Breast epithelium (tissue), 4 donors: Measurements from ENCODE around the gene SSR2. TPM values are rescaled to one million over a fixed set of nuclear protein-coding genes. Genes with fewer than 3 reads are reported as not detected.

ENCODE experiments used
- DNase-seq, 2 donors: peaks; one replicate each; pipeline ENCODE4 v3.0.0-alpha.2; 2019; ENCODE audit warnings: low spot score in 2 of 2
- H3K27ac ChIP-seq, 2 donors: fragments of 200-600 bp; sonication (generic) in 1 of 2; one replicate each; pipeline ENCODE4 v1.5.1; 2016 to 2019; ENCODE audit warnings: mild to moderate bottlenecking in 1 of 2
- H3K27me3 ChIP-seq, 2 donors: fragments of 200-600 bp; sonication (generic) in 1 of 2; one replicate each; pipeline versions ENCODE4 v1.5.1 to v1.6.0; 2017 to 2019; ENCODE audit warnings: control low read depth in 1 of 2, mild to moderate bottlenecking in 1 of 2
- H3K36me3 ChIP-seq: fragments of 200-600 bp; one replicate; pipeline ENCODE4 v1.5.1; 2019
- H3K4me1 ChIP-seq, 2 donors: fragments of 200-600 bp; sonication (generic); one replicate each; pipeline ENCODE4 v1.5.1; 2016 to 2019; ENCODE audit warnings: control low read depth in 1 of 2
- H3K4me3 ChIP-seq, 3 donors: fragments of 200-600 bp; sonication (generic); 1 replicate in 2 of 3; 2 replicates in 1 of 3; pipeline ENCODE4 v1.5.1; 2016 to 2019; ENCODE audit warnings: mild to moderate bottlenecking in 3 of 3, moderate library complexity in 2 of 3
- H3K9me3 ChIP-seq, 2 donors: fragments of 200-600 bp; sonication (generic) in 1 of 2; one replicate each; pipeline ENCODE4 v1.5.1; 2016 to 2019; ENCODE audit warnings: control low read depth in 1 of 2
- CTCF ChIP-seq, 3 donors: fragments of 450-650 bp; IDR thresholded peaks; one replicate each; pipeline ENCODE4 v1.5.1; 2016 to 2017; ENCODE audit warnings: antibody characterized with exemption in 3 of 3, mild to moderate bottlenecking in 3 of 3, moderate library complexity in 3 of 3
- POLR2A ChIP-seq: fragments of 450-650 bp; IDR thresholded peaks from one replicate; pipeline ENCODE4 v1.6.1; 2016; ENCODE audit warnings: antibody characterized with exemption, mild to moderate bottlenecking, moderate library complexity
- POLR2AphosphoS5 ChIP-seq, 3 donors: sonication (generic); formaldehyde crosslinking; IDR thresholded peaks; one replicate each; pipeline ENCODE4 v1.6.1; 2017; ENCODE audit warnings: antibody characterized with exemption in 3 of 3
- intact Hi-C: fragments of 100-400 bp; cut with DNase I; formaldehyde crosslinking; loops from one replicate; pipeline ENCODE4 v1.15.1; 2023; ENCODE audit warnings: low total_unique reads
- total RNA-seq, 3 donors: library from RNA; depleted of rRNA; stranded (reverse); fragments of >200 nt; gene quantifications; one replicate each; pipeline ENCODE4 v1.1.0, GENCODE V29; 2016

Gene SSR2
- total RNA-seq, 3 donors from 2014 or later = 305 to 407 (median 370) TPM

- Histone ChIP-seq H3K4me1 (peaks cover 12 to 34% of the 10 kb centered on the region in 2 donors), H3K36me3 (peaks cover 2% of the 10 kb centered on the region)
These were observed 48.6 kb downstream of the SSR2 start for GRCh38 chr1:155971910-155972809.

GRCh38 chr1:155970531-155971167 lies 50.1 kb downstream of the SSR2 start:
- intact Hi-C loops = no loop called here
- Histone ChIP-seq H3K4me3 (no peak overlapping the region), H3K9me3 (no peaks in the 10 kb centered on the region), H3K27ac (peak overlapping the region; percentile 45 to 55), H3K36me3 (peaks cover 11% of the 10 kb centered on the region), H3K27me3 (no peaks in the 10 kb centered on the region), H3K4me1 (peaks cover 12 to 34% of the 10 kb centered on the region in 2 donors)
- DNase-seq = no peak
- TF ChIP-seq POLR2AphosphoS5 (IDR thresholded peaks at IDR 0.05) = no peak
- TF ChIP-seq POLR2A = no peak
- TF ChIP-seq CTCF (IDR thresholded peaks at IDR 0.05) = no peak

More at GRCh38 chr1:155971910-155972809, 48.6 kb downstream of the SSR2 start:
- Histone ChIP-seq H3K4me3 (no peak overlapping the region), H3K9me3 (no peaks in the 10 kb centered on the region), H3K27ac (peak overlapping the region; percentile 20 to 96), H3K27me3 (no peaks in the 10 kb centered on the region)
- DNase-seq = no peak
- intact Hi-C loops = no loop called here
- TF ChIP-seq POLR2AphosphoS5 (IDR thresholded peaks at IDR 0.05) (no peak), CTCF (IDR thresholded peaks at IDR 0.05) (no peak), POLR2A (no peak)

GRCh38 chr1:155969377-155969791 lies 51.4 kb downstream of the SSR2 start:
- TF ChIP-seq POLR2A (no peak), POLR2AphosphoS5 (IDR thresholded peaks at IDR 0.05) (no peak), CTCF (IDR thresholded peaks at IDR 0.05) (no peak)

GRCh38 chr1:155968670-155969069 lies 52.1 kb downstream of the SSR2 start:
- Histone ChIP-seq H3K27me3 (no peaks in the 10 kb centered on the region), H3K4me3 (no peak overlapping the region), H3K4me1 (peaks cover 0 to 15% of the 10 kb centered on the region in 2 donors), H3K9me3 (no peaks in the 10 kb centered on the region), H3K27ac (peak overlapping the region; percentile 45 to 55), H3K36me3 (peaks cover 18% of the 10 kb centered on the region)
- intact Hi-C loops = loop anchor here (5.0 kb wide), 1 partner anchor 249 kb away; no protein-coding TSS in a partner anchor
- TF ChIP-seq CTCF (IDR thresholded peaks at IDR 0.05) (no peak), POLR2A (no peak), POLR2AphosphoS5 (IDR thresholded peaks at IDR 0.05) (no peak)
- no peak for DNase-seq

More at GRCh38 chr1:155969377-155969791, 51.4 kb downstream of the SSR2 start:
- peak overlapping the region; percentile 45 to 55 for H3K27ac ChIP-seq
- H3K4me3 ChIP-seq = no peak overlapping the region
- H3K9me3 ChIP-seq = no peaks in the 10 kb centered on the region
- no peak for DNase-seq
- H3K36me3 ChIP-seq = peaks cover 18% of the 10 kb centered on the region
- intact Hi-C loops = loop anchor here (5.0 kb wide), 1 partner anchor 248 kb away; no protein-coding TSS in a partner anchor
- no peaks in the 10 kb centered on the region for H3K27me3 ChIP-seq
- peaks cover 3 to 22% of the 10 kb centered on the region in 2 donors for H3K4me1 ChIP-seq
